Daoy (cell line): ENCODE results near the gene LTBP1. TPM values are rescaled to one million over a fixed set of nuclear protein-coding genes. Genes with fewer than 3 reads are reported as not detected.

ENCODE experiments used
- DNase-seq: peaks from one replicate; pipeline ENCODE4 v3.0.0-alpha.2; 2015; ENCODE audit warnings: low read depth
- total RNA-seq: library from RNA; depleted of rRNA; stranded (reverse); fragments of >200 nt; shearing (Covaris generic); gene quantifications from 2 replicates; pipeline ENCODE4 v1.2.3, GENCODE V29; 2014

LTBP1 gene
- total RNA-seq, 1 experiment from 2014 or later = 46.4 TPM

GRCh38 chr2:33307659-33308270 lies 361.0 kb downstream of the LTBP1 start:
- no peak for DNase-seq

GRCh38 chr2:33312355-33312754 lies 365.6 kb downstream of the LTBP1 start:
- DNase-seq = no peak

GRCh38 chr2:33313039-33313438 lies 366.3 kb downstream of the LTBP1 start:
- no peak for DNase-seq

- no peak for DNase-seq
Observed at GRCh38 chr2:33314541-33314940, 367.8 kb downstream of the LTBP1 start.

- DNase-seq = no peak
Observed at GRCh38 chr2:33316328-33316727, 369.6 kb downstream of the LTBP1 start.

GRCh38 chr2:33317369-33318007 lies 370.7 kb downstream of the LTBP1 start:
- no peak for DNase-seq

- no peak for DNase-seq
Observed at GRCh38 chr2:33318456-33318855, 371.7 kb downstream of the LTBP1 start.

GRCh38 chr2:33320573-33320972 lies 373.8 kb downstream of the LTBP1 start:
- no peak for DNase-seq

GRCh38 chr2:33321236-33321771 lies 374.6 kb downstream of the LTBP1 start:
- peak; percentile 75 for DNase-seq

- no peak for DNase-seq
Observed at GRCh38 chr2:33321876-33322483, 375.2 kb downstream of the LTBP1 start.

- DNase-seq = no peak
Observed at GRCh38 chr2:33322612-33323011, 375.9 kb downstream of the LTBP1 start.

- no peak for DNase-seq
Observed at GRCh38 chr2:33323957-33324356, 377.2 kb downstream of the LTBP1 start.

- DNase-seq = no peak
Observed at GRCh38 chr2:33326100-33326499, 379.3 kb downstream of the LTBP1 start.

- DNase-seq = no peak
Observed at GRCh38 chr2:33333433-33333832, 386.7 kb downstream of the LTBP1 start.

- no peak for DNase-seq
Observed at GRCh38 chr2:33334083-33334482, 387.3 kb downstream of the LTBP1 start.

GRCh38 chr2:33335516-33335915 lies 388.8 kb downstream of the LTBP1 start:
- DNase-seq = no peak

- no peak for DNase-seq
Observed at GRCh38 chr2:33336036-33336625, 389.4 kb downstream of the LTBP1 start.

- no peak for DNase-seq
Observed at GRCh38 chr2:33337385-33337960, 390.7 kb downstream of the LTBP1 start.

GRCh38 chr2:33337981-33338380 lies 391.2 kb downstream of the LTBP1 start:
- no peak for DNase-seq

- DNase-seq = no peak
Observed at GRCh38 chr2:33339269-33339668, 392.5 kb downstream of the LTBP1 start.

GRCh38 chr2:33340280-33340679 lies 393.5 kb downstream of the LTBP1 start:
- no peak for DNase-seq

GRCh38 chr2:33342171-33342570 lies 395.4 kb downstream of the LTBP1 start:
- DNase-seq = no peak
